Neural progenitor cell (in vitro differentiated cells): ENCODE data around the gene TGFBR3.

Source experiments
- EZH2 ChIP-seq: fragments of 200-600 bp; sonication (generic); IDR thresholded peaks from 2 replicates; pipeline ENCODE4 v1.6.1; 2017; ENCODE audit warnings: antibody characterized with exemption, mild to moderate bottlenecking, moderate library complexity
- EZH2phosphoT487 ChIP-seq: fragments of 200-600 bp; sonication (generic); IDR thresholded peaks from 2 replicates; pipeline ENCODE4 v1.6.1; 2017; ENCODE audit warnings: antibody characterized with exemption
- TF ChIP-seq, protein P1 (sequence below): fragments of 200-600 bp; sonication (generic); IDR thresholded peaks from 2 replicates; pipeline ENCODE4 v1.5.1; 2017; ENCODE audit warnings: antibody characterized with exemption, mild to moderate bottlenecking

DNA sequence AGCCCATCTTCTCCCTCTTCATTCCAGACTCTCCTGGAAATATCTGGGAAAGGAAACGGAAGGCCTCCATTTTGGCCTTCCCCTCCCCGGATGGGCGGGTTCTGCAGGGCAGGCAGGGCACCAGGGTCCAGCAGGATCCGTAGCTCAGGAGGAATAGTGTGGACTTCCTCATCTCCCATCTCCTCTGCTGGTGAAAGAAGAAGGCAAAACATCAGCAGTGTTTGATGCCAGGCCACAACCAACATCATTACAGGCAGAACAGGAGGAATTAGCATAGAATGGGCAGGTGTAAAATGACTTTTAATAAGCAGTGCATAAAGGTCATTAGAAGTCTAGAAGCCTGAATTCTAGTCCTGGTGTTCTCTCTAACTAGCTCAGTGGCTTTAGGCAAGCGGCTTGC, 165.9 kb downstream of the TGFBR3 start:
- TF ChIP-seq, protein P1, sequence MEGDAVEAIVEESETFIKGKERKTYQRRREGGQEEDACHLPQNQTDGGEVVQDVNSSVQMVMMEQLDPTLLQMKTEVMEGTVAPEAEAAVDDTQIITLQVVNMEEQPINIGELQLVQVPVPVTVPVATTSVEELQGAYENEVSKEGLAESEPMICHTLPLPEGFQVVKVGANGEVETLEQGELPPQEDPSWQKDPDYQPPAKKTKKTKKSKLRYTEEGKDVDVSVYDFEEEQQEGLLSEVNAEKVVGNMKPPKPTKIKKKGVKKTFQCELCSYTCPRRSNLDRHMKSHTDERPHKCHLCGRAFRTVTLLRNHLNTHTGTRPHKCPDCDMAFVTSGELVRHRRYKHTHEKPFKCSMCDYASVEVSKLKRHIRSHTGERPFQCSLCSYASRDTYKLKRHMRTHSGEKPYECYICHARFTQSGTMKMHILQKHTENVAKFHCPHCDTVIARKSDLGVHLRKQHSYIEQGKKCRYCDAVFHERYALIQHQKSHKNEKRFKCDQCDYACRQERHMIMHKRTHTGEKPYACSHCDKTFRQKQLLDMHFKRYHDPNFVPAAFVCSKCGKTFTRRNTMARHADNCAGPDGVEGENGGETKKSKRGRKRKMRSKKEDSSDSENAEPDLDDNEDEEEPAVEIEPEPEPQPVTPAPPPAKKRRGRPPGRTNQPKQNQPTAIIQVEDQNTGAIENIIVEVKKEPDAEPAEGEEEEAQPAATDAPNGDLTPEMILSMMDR, result no peak
- no peak for TF ChIP-seq EZH2phosphoT487
- TF ChIP-seq EZH2, result no peak
